DOHH2 (cell line): Measurements from ENCODE around the gene VWA5B1.

Experiments
- H3F3A ChIP-seq: fragments of 200-600 bp; sonication (generic), shearing (Covaris generic); 2 replicates; pipeline ENCODE4 v1.6.0; 2016; ENCODE audit warnings: antibody characterized with exemption, mild to moderate bottlenecking; ENCODE audit not compliant: control insufficient read depth, insufficient read depth
- H3K27ac ChIP-seq: fragments of 200-600 bp; sonication (generic); 2 replicates; pipeline ENCODE4 v1.5.1; 2014; ENCODE audit warnings: low read depth, mild to moderate bottlenecking, low read length, moderate library complexity
- H3K27me3 ChIP-seq: fragments of 200-600 bp; sonication (generic); 2 replicates; pipeline ENCODE4 v1.6.1; 2014; ENCODE audit warnings: mild to moderate bottlenecking, low read length, mixed read lengths; ENCODE audit not compliant: control insufficient read depth
- H3K36me3 ChIP-seq: fragments of 200-600 bp; sonication (generic); 2 replicates; pipeline ENCODE4 v1.6.1; 2014; ENCODE audit warnings: mild to moderate bottlenecking, low read length, moderate library complexity, mixed read lengths; ENCODE audit not compliant: control insufficient read depth
- H3K4me1 ChIP-seq: fragments of 200-600 bp; sonication (generic); 2 replicates; pipeline ENCODE4 v1.6.1; 2014; ENCODE audit warnings: mild to moderate bottlenecking, low read length, mixed read lengths; ENCODE audit not compliant: control insufficient read depth
- H3K4me2 ChIP-seq: fragments of 200-600 bp; sonication (generic); 2 replicates; pipeline ENCODE4 v1.6.0; 2014; ENCODE audit warnings: mild to moderate bottlenecking, low read length, moderate library complexity
- H3K4me3 ChIP-seq: fragments of 200-600 bp; sonication (generic); 2 replicates; pipeline ENCODE4 v1.5.1; 2014; ENCODE audit warnings: mild to moderate bottlenecking, low read length, mixed read lengths
- H3K79me2 ChIP-seq: fragments of 200-600 bp; sonication (generic); 2 replicates; pipeline ENCODE4 v1.6.1; 2014; ENCODE audit warnings: mild to moderate bottlenecking, low read length, mixed read lengths; ENCODE audit not compliant: control insufficient read depth
- H3K9me2 ChIP-seq: fragments of 200-600 bp; sonication (generic); replicated peaks from 2 replicates; pipeline ENCODE4 v1.6.1; 2014; ENCODE audit warnings: mild to moderate bottlenecking, low read length, mixed read lengths; ENCODE audit not compliant: control insufficient read depth
- H3K9me3 ChIP-seq: fragments of 200-600 bp; sonication (generic); 2 replicates; pipeline ENCODE4 v1.6.1; 2014; ENCODE audit warnings: antibody characterized with exemption, low read length, mixed read lengths; ENCODE audit not compliant: control insufficient read depth, insufficient read depth
- H4K20me1 ChIP-seq: fragments of 200-600 bp; sonication (generic); 2 replicates; pipeline ENCODE4 v1.6.0; 2014; ENCODE audit warnings: low read depth, mild to moderate bottlenecking, antibody characterized with exemption, low read length, moderate library complexity; ENCODE audit not compliant: control insufficient read depth, insufficient read depth
- CTCF ChIP-seq: fragments of 200-600 bp; sonication (generic); IDR thresholded peaks from one replicate; pipeline ENCODE4 v1.5.1; 2014; ENCODE audit warnings: antibody characterized with exemption, mild to moderate bottlenecking, low read depth, low read length; ENCODE audit not compliant: poor library complexity, severe bottlenecking
- EZH2phosphoT487 ChIP-seq: fragments of 200-600 bp; sonication (generic); IDR thresholded peaks from 2 replicates; pipeline ENCODE4 v1.6.1; 2017; ENCODE audit warnings: borderline replicate concordance, mild to moderate bottlenecking, antibody characterized with exemption, low read length, moderate library complexity, mixed read lengths

VWA5B1 gene

GRCh38 chr1:20370698-20371097, 80.0 kb downstream of the VWA5B1 start:
- no peaks in the 10 kb centered on the region for H3K27me3 ChIP-seq
- no peak for TF ChIP-seq EZH2phosphoT487
- no peak for TF ChIP-seq CTCF
- H3K9me2 ChIP-seq = no peaks in the 10 kb centered on the region
- H3K9me3 ChIP-seq = no peaks in the 10 kb centered on the region
- no peaks in the 10 kb centered on the region for H3K79me2 ChIP-seq
- H3K4me3 ChIP-seq = no peak overlapping the region
- no peak overlapping the region for H3K4me2 ChIP-seq
- no peak overlapping the region for H3K27ac ChIP-seq
- no peaks in the 10 kb centered on the region for H4K20me1 ChIP-seq
- no peaks in the 10 kb centered on the region for H3K36me3 ChIP-seq
- no peaks in the 10 kb centered on the region for H3F3A ChIP-seq
- H3K4me1 ChIP-seq = no peaks in the 10 kb centered on the region

- H3K27me3 ChIP-seq = no peaks in the 10 kb centered on the region; the same call in 1 of the 2 replicates
These were observed 80.7 kb downstream of the VWA5B1 start for GRCh38 chr1:20371411-20371810.

GRCh38 chr1:20371883-20372282, 81.2 kb downstream of the VWA5B1 start:
- Histone ChIP-seq H4K20me1 (no peaks in the 10 kb centered on the region), H3K4me3 (no peak overlapping the region), H3K4me2 (no peak overlapping the region), H3F3A (no peaks in the 10 kb centered on the region), H3K4me1 (no peaks in the 10 kb centered on the region), H3K36me3 (no peaks in the 10 kb centered on the region), H3K27ac (no peak overlapping the region), H3K9me3 (no peaks in the 10 kb centered on the region), H3K27me3 (no peaks in the 10 kb centered on the region; the same call in 1 of the 2 replicates), H3K79me2 (no peaks in the 10 kb centered on the region), H3K9me2 (no peaks in the 10 kb centered on the region)
- TF ChIP-seq EZH2phosphoT487 (no peak), CTCF (no peak)

More at GRCh38 chr1:20371411-20371810, 80.7 kb downstream of the VWA5B1 start:
- Histone ChIP-seq H3K4me1 (no peaks in the 10 kb centered on the region), H3F3A (no peaks in the 10 kb centered on the region), H3K27ac (no peak overlapping the region), H3K9me3 (no peaks in the 10 kb centered on the region), H3K4me2 (no peak overlapping the region), H3K79me2 (no peaks in the 10 kb centered on the region), H3K36me3 (no peaks in the 10 kb centered on the region), H4K20me1 (no peaks in the 10 kb centered on the region), H3K9me2 (no peaks in the 10 kb centered on the region), H3K4me3 (no peak overlapping the region)
- no peak for TF ChIP-seq EZH2phosphoT487
- TF ChIP-seq CTCF = no peak
